Body of pancreas (tissue), 4 donors: ENCODE data around the gene FAM114A1. TPM values are rescaled to one million over a fixed set of nuclear protein-coding genes. Genes with fewer than 3 reads are reported as not detected.
"Not testable (repeated sequence)": the region's sequence is repeated elsewhere in the genome, so short reads cannot be mapped to it uniquely, and the experiment has no call there.

Source experiments
- ATAC-seq: fragments of 150-250 bp; one replicate; pipeline ENCODE4 v1.9.1; 2016
- DNase-seq, 4 donors: peaks; one replicate each; pipeline ENCODE4 v3.0.0-alpha.2; 2019
- H3K27ac ChIP-seq, 4 donors: fragments of 200-600 bp; sonication (generic); 1 replicate in 3 of 4; 2 replicates in 1 of 4; pipeline versions ENCODE4 v1.5.1 to v1.6.1; 2016 to 2019; ENCODE audit warnings: mild to moderate bottlenecking in 1 of 4, mixed read lengths in 1 of 4, moderate library complexity in 1 of 4
- H3K27me3 ChIP-seq, 2 donors: fragments of 200-600 bp; sonication (generic); one replicate each; pipeline ENCODE4 v1.6.0; 2016; ENCODE audit warnings: mild to moderate bottlenecking in 1 of 2
- H3K36me3 ChIP-seq, 2 donors: fragments of 200-600 bp; sonication (generic); replicated peaks in 1 of 2; 2 replicates each; pipeline ENCODE4 v1.5.1; 2016; ENCODE audit warnings: low read depth in 2 of 2; ENCODE audit not compliant: insufficient read depth in 1 of 2
- H3K4me1 ChIP-seq: fragments of 200-600 bp; sonication (generic); one replicate; pipeline ENCODE4 v1.6.0; 2016
- H3K4me3 ChIP-seq, 2 donors: fragments of 200-600 bp; sonication (generic); 1 replicate in 1 of 2; 2 replicates in 1 of 2; pipeline ENCODE4 v1.5.1; 2016 to 2019
- H3K9me3 ChIP-seq, 3 donors: fragments of 200-600 bp; sonication (generic); 1 replicate in 2 of 3; 2 replicates in 1 of 3; pipeline ENCODE4 v1.5.1; 2016
- CTCF ChIP-seq, 7 experiments: fragments of 450-650 bp in 4 of 7; fragments of 200-600 bp in 3 of 7; sonication (generic) in 3 of 7; IDR thresholded peaks; one replicate each; pipeline ENCODE4 v1.5.1; 2016 to 2019; ENCODE audit warnings: antibody characterized with exemption in 7 of 7
- POLR2A ChIP-seq, 3 donors: fragments of 450-650 bp; IDR thresholded peaks; one replicate each; pipeline ENCODE4 v1.6.1; 2016; ENCODE audit warnings: antibody characterized with exemption in 3 of 3, mild to moderate bottlenecking in 2 of 3
- WGBS, 2 donors: methylation state at CpG; one replicate each; pipeline ENCODE4 v1.1.5; 2017; 5-methylcytosine and 5-hydroxymethylcytosine counted together
- intact Hi-C: fragments of 100-400 bp; cut with DNase I; formaldehyde crosslinking; loops from one replicate; pipeline ENCODE4 v1.15.1; 2023
- total RNA-seq, 2 donors: library from RNA; depleted of rRNA; stranded (reverse); fragments of >200 nt; gene quantifications; one replicate each; pipeline ENCODE4 v1.1.0, GENCODE V29; 2016

Gene FAM114A1
- total RNA-seq, 2 donors from 2014 or later, result 30.6 to 43.2 TPM

GRCh38 chr4:38987491-38987890, 119.9 kb downstream of the FAM114A1 start:
- Histone ChIP-seq H3K4me3 (no peak overlapping the region), H3K27ac (no peak overlapping the region), H3K9me3 (no peaks in the 10 kb centered on the region), H3K36me3 (no peaks in the 10 kb centered on the region), H3K4me1 (no peaks in the 10 kb centered on the region), H3K27me3 (no peaks in the 10 kb centered on the region)
- intact Hi-C loops, result no loop called here
- TF ChIP-seq CTCF (IDR thresholded peaks at IDR 0.05), result no peak
- no peak for TF ChIP-seq POLR2A (IDR thresholded peaks at IDR 0.05)
- ATAC-seq, result no peak
- DNase-seq, result no peak

GRCh38 chr4:38988353-38988752, 120.7 kb downstream of the FAM114A1 start:
- H3K4me3 ChIP-seq, ATAC-seq, H3K27me3 ChIP-seq, DNase-seq, H3K4me1 ChIP-seq, H3K36me3 ChIP-seq, H3K9me3 ChIP-seq, H3K27ac ChIP-seq, intact Hi-C loops: not testable (repeated sequence)
- 85 to 86% methylated on average over 9 of the region's 9 CpGs for WGBS, 2 donors

DNA sequence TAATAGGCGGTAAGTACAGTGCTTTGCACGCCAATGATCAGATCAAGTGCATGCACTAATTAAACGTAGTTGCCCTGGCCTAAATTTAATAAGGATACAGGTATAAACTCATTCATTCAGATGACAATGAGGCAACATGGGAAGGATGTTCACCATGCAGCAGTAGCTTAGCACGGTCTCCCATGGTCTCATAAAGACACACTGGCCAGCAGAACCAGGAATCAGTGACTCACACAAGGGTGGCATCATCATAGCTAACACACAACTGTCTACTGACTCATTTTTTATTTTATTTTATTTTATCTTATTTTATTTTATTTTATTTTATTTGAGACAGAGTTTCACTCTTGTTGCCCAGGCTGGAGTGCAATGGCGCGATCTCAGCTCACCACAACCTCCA, 121.9 kb downstream of the FAM114A1 start:
- DNase-seq, result no peak
- H3K36me3 ChIP-seq, result no peaks in the 10 kb centered on the region
- 88 to 91% methylated on average over 6 of the region's 6 CpGs for WGBS, 2 donors
- intact Hi-C loops, result no loop called here
- ATAC-seq, result no peak
- no peaks in the 10 kb centered on the region for H3K27me3 ChIP-seq
- no peak for TF ChIP-seq CTCF (IDR thresholded peaks at IDR 0.05)
- TF ChIP-seq POLR2A (IDR thresholded peaks at IDR 0.05), result no peak
- H3K4me3 ChIP-seq, result no peak overlapping the region
- H3K27ac ChIP-seq, result no peak overlapping the region
- no peaks in the 10 kb centered on the region for H3K9me3 ChIP-seq
- H3K4me1 ChIP-seq, result no peaks in the 10 kb centered on the region

GRCh38 chr4:38990241-38990640, 122.6 kb downstream of the FAM114A1 start:
- WGBS, 2 donors, result 84 to 85% methylated on average over 5 of the region's 5 CpGs
- H3K4me3 ChIP-seq, result no peak overlapping the region
- H3K9me3 ChIP-seq, result no peaks in the 10 kb centered on the region
- intact Hi-C loops, result no loop called here
- no peaks in the 10 kb centered on the region for H3K36me3 ChIP-seq
- H3K4me1 ChIP-seq, result no peaks in the 10 kb centered on the region
- no peaks in the 10 kb centered on the region for H3K27me3 ChIP-seq
- DNase-seq (no peak), ATAC-seq (no peak)
- TF ChIP-seq POLR2A (IDR thresholded peaks at IDR 0.05) (no peak), CTCF (IDR thresholded peaks at IDR 0.05) (no peak)
- H3K27ac ChIP-seq, result no peak overlapping the region

DNA sequence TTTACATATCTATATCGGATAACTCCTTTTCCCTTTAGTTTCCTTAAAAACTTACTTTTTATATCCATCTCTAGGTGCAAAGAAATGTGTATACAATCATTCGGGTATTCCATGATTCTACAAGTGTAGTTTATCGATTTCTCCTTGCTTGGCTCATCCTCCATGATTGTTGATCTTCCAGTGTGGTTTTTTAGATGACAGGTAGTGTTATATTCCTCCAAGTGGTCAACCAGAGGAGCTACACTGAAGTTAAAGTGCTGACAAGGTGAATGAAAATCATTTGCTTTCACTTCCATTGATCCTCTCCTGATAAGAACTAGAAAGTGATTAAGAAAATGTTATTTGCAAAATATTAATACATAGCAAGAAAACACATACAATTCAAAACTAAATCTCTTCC, 126.1 kb downstream of the FAM114A1 start:
- Histone ChIP-seq H3K9me3 (no peaks in the 10 kb centered on the region), H3K36me3 (no peaks in the 10 kb centered on the region), H3K4me3 (no peak overlapping the region), H3K4me1 (no peaks in the 10 kb centered on the region), H3K27ac (no peak overlapping the region), H3K27me3 (no peaks in the 10 kb centered on the region)
- DNase-seq, result no peak
- intact Hi-C loops, result no loop called here
- no peak for ATAC-seq
- 78 to 89% methylated on average over 3 of the region's 3 CpGs for WGBS, 2 donors
- TF ChIP-seq POLR2A (IDR thresholded peaks at IDR 0.05), result no peak
- TF ChIP-seq CTCF (IDR thresholded peaks at IDR 0.05), result no peak
